Measurements from ENCODE around the gene PCP2. TPM values are rescaled to one million over a fixed set of nuclear protein-coding genes. Genes with fewer than 3 reads are reported as not detected.

The PCP2 gene
- total RNA-seq, 1 experiment from 2014 or later = not detected

DNA sequence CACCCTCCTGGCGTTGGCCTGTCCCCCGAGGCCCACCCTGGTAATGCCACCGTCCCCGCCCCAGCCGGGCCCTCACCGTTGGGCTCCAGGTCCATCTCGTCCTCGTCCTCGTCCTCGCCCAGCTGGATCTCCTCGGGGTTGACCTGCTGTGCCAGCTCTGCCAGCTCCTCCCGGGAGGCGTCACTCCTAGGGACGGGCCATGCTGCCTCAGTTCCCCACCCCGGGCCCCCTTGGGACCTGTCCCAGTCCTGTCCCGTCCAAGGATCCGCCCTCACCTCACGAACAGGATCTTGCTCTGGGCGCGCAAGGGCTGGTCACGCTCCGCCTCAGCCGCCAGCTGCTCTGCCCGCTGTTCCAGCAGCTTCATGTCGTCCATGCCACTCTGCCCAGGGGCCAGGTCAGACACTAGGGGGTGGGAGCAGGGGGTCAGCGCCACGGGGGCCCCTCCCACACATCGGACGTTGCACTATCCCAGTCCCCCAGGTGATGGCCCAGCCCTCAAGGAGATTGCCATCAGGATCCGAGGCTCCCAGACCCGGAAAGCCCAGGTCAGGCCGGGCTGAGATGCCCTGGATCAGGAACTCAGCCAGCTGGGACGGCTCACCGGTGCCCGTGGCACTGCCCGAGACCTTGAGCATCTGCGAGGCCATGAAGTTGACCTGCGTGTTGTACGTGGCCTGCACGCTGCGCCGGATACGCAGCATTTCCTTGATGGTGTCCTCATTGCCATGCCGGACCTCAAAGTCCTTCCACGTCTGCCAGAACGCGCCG is 13.7 kb downstream of the PCP2 start:
- intact Hi-C loops (cut with micrococcal nuclease; ENCODE audit: unreplicated experiment) = no loop called here
- POLR2A ChIA-PET = no interaction called here

More for the DNA sequence above, 13.7 kb downstream of the PCP2 start:
- TF ChIP-seq SIN3A (IDR thresholded peaks at IDR 0.05; ENCODE audit: borderline replicate concordance, insufficient read depth, low read depth, low read length) (no peak), POLR2AphosphoS5 (IDR thresholded peaks at IDR 0.05; ENCODE audit: low read depth, low read length) (no peak), TCF7L2 (IDR thresholded peaks at IDR 0.05; ENCODE audit: low read depth, low read length) (no peak), CTCF (IDR thresholded peaks at IDR 0.05) (no peak), REST (IDR thresholded peaks at IDR 0.05; ENCODE audit: insufficient read depth in 1 of 2, low read depth in 2 of 2, low read length in 1 of 2) (no peak)
- in situ Hi-C loops (cut with HindIII; ENCODE audit: low pct_unique_long_range_greater_than_20kb, low sequenced_read_pairs) = no loop called here
- Histone ChIP-seq H3K36me3 (ENCODE audit: control insufficient read depth, insufficient read depth, low read length) (no peaks in the 10 kb centered on the region), H3K4me1 (ENCODE audit: control insufficient read depth, insufficient read depth, low read length) (no peaks in the 10 kb centered on the region), H3K9me3 (ENCODE audit: control insufficient read depth, insufficient read depth, low read depth, low read length) (no peaks in the 10 kb centered on the region), H3K27me3 (ENCODE audit: control insufficient read depth, insufficient read depth, low read length) (no peaks in the 10 kb centered on the region), H3K4me3 (ENCODE audit: low read depth in 2 of 2, low read length in 2 of 2) (no peak overlapping the region), H3K27ac (ENCODE audit: low read length) (no peak overlapping the region)
- ATAC-seq (no peak), DNase-seq (ENCODE audit: low read depth, low spot score) (no peak)
- CTCF ChIA-PET = no interaction called here
- BruUV-seq (replicated peaks) = no TSS peak
